ENCODE results near the gene NRXN3. TPM values are rescaled to one million over a fixed set of nuclear protein-coding genes. Genes with fewer than 3 reads are reported as not detected.

NRXN3 gene
- polyA plus RNA-seq, 1 of the 3 experiments (the other 2 are of a cell fraction): 1.6 TPM

DNA sequence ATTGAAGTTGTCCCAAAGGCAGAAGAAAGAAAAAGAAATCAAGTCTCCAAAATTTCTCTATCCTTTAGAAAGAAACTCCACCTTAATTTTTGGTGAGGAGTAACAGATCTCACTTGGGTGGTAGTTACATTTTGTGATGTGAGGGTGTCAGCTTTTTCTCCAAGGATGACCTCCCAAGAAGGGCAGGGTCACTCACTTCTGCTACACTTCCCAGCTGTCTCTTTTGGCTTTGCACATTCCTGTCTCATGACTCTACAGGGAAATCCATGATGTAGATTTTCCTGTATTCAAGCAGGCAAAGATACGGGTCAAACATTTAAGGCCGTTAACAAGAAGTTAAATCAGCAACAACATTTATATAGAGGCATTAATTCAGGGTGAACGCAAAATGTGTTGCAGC is 1016.4 kb downstream of the NRXN3 start (continued):
- no peak for TF ChIP-seq TAF1 (IDR thresholded peaks at IDR 0.05; ENCODE audit: borderline replicate concordance, low read depth, low read length)
- no peak for TF ChIP-seq SIN3A (IDR thresholded peaks at IDR 0.05; ENCODE audit: borderline replicate concordance, low read depth, low read length)
- no peak for TF ChIP-seq FOXM1 (IDR thresholded peaks at IDR 0.05; ENCODE audit: low read depth)
- TF ChIP-seq FOSL2 (IDR thresholded peaks at IDR 0.05; ENCODE audit: borderline replicate concordance, low read depth): peak; percentile 46; the same call in 1 of the 2 replicates
- no peak for TF ChIP-seq RCOR1 (IDR thresholded peaks at IDR 0.05; ENCODE audit: low read length)
- TF ChIP-seq MEF2A (IDR thresholded peaks at IDR 0.05; ENCODE audit: borderline replicate concordance, low read depth): no peak
- TF ChIP-seq, protein P1, sequence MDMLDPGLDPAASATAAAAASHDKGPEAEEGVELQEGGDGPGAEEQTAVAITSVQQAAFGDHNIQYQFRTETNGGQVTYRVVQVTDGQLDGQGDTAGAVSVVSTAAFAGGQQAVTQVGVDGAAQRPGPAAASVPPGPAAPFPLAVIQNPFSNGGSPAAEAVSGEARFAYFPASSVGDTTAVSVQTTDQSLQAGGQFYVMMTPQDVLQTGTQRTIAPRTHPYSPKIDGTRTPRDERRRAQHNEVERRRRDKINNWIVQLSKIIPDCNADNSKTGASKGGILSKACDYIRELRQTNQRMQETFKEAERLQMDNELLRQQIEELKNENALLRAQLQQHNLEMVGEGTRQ (IDR thresholded peaks at IDR 0.05; ENCODE audit: borderline replicate concordance, low read depth, low read length): no peak
- no peak for TF ChIP-seq YY1 (IDR thresholded peaks at IDR 0.05; ENCODE audit: low read depth)

DNA sequence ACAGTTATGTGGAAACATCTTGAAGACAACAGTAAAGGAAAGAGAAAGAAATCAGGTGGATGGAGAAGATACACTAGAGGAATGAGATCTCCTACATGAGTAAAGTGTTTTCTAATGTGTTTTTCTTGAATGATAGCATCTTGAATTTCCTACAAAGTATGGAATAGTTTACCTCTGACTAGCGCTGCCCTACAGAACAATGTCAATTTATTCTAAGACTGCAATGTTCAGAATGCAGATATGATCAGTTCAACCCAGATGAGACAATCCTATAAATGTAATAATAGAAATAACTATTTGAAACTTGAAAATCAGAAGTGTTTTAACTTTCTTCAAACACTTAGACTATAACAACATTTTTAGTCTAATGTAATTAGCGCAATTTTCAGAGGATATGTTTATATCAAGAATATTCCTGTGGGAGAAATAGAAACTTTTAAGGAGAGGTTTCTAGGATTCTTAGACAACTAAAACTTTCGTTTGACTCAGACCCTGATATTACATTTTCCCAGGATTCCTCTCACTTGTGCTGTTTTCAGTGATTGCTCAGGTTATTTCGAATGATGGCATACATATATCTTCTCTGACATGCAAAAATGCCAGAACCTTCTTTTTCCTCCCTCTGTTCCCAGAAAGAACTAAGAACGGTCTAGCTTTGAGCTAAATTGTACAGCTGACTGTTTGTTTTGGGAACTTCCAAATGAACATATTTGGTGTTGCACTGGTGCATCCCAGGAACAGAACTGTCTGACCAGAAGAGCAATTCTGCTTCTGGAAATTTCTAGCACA is 1023.7 kb downstream of the NRXN3 start:
- CTCF ChIA-PET: no interaction called here
- POLR2A ChIA-PET: no interaction called here
- H3K79me2 ChIP-seq (ENCODE audit: insufficient read depth): no peaks in the 10 kb centered on the region
- no peak for DNase-seq
- H3K36me3 ChIP-seq (replicated peaks in 1 of 2; ENCODE audit: control insufficient read depth in 1 of 2, insufficient read depth in 2 of 2, low read length in 1 of 2): no peaks in the 10 kb centered on the region
- no peaks in the 10 kb centered on the region for H3K27me3 ChIP-seq (ENCODE audit: insufficient read depth)
- peak overlapping the region; percentile 67 for H3K4me2 ChIP-seq
- H3K9me2 ChIP-seq: no peaks in the 10 kb centered on the region
- H4K20me1 ChIP-seq (ENCODE audit: insufficient read depth): no peaks in the 10 kb centered on the region
- peaks cover 0 to 14% of the 10 kb centered on the region in 2 experiments; a peak in 3 of 4 replicates for H3K4me1 ChIP-seq (ENCODE audit: control insufficient read depth in 1 of 2, insufficient read depth in 2 of 2, low read depth in 1 of 2, low read length in 1 of 2)
- H3K9ac ChIP-seq: peak overlapping the region; percentile 55
- H3K9me3 ChIP-seq: no peaks in the 10 kb centered on the region
- H3K4me3 ChIP-seq (ENCODE audit: low read depth in 2 of 2, low read length in 1 of 2): no peak overlapping the region; a peak in 1 of 4 replicates
- H3K27ac ChIP-seq (ENCODE audit: low read depth in 2 of 2, low read length in 1 of 2): peak overlapping the region in 1 of 2 experiments; percentile 93; a peak in 2 of 4 replicates
- 19% methylated on average over 5 of the region's 5 CpGs for WGBS (ENCODE audit: low lambda C conversion rate)
- peaks cover 22% of the 10 kb centered on the region for H3F3A ChIP-seq (replicated peaks; ENCODE audit: insufficient read depth)
- peak overlapping the region; percentile 87 for H2AFZ ChIP-seq (ENCODE audit: low read depth)
- no peak for TF ChIP-seq GATA2 (CRISPR knock-in tag; IDR thresholded peaks at IDR 0.05)
- peak; percentile 62; the same call in 1 of the 2 replicates for TF ChIP-seq FOXM1 (IDR thresholded peaks at IDR 0.05; ENCODE audit: low read depth)
- TF ChIP-seq, protein P2, sequence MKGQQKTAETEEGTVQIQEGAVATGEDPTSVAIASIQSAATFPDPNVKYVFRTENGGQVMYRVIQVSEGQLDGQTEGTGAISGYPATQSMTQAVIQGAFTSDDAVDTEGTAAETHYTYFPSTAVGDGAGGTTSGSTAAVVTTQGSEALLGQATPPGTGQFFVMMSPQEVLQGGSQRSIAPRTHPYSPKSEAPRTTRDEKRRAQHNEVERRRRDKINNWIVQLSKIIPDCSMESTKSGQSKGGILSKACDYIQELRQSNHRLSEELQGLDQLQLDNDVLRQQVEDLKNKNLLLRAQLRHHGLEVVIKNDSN (IDR thresholded peaks at IDR 0.05; ENCODE audit: borderline replicate concordance, low read depth): no peak
- TF ChIP-seq SIN3A (IDR thresholded peaks at IDR 0.05; ENCODE audit: borderline replicate concordance, low read depth, low read length): no peak
- peak in 1 of 2 experiments; percentile 82; a peak in 2 of 4 replicates for TF ChIP-seq EP300 (IDR thresholded peaks at IDR 0.05; ENCODE audit: borderline replicate concordance in 1 of 2, low read depth in 1 of 2, low read length in 1 of 2)
- TF ChIP-seq NRF1 (IDR thresholded peaks at IDR 0.05; ENCODE audit: low read depth, low read length): no peak
- TF ChIP-seq MEF2A (IDR thresholded peaks at IDR 0.05; ENCODE audit: borderline replicate concordance, low read depth): 0 out of 2 replicates have a peak, but pooled peaks have one; percentile 21
- no peak for TF ChIP-seq TAF1 (IDR thresholded peaks at IDR 0.05; ENCODE audit: borderline replicate concordance, low read depth, low read length)
- no peak for TF ChIP-seq EZH2phosphoT487 (IDR thresholded peaks at IDR 0.05; ENCODE audit: borderline replicate concordance, low read depth)
- TF ChIP-seq, protein P3, sequence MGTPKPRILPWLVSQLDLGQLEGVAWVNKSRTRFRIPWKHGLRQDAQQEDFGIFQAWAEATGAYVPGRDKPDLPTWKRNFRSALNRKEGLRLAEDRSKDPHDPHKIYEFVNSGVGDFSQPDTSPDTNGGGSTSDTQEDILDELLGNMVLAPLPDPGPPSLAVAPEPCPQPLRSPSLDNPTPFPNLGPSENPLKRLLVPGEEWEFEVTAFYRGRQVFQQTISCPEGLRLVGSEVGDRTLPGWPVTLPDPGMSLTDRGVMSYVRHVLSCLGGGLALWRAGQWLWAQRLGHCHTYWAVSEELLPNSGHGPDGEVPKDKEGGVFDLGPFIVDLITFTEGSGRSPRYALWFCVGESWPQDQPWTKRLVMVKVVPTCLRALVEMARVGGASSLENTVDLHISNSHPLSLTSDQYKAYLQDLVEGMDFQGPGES (IDR thresholded peaks at IDR 0.05; ENCODE audit: low read depth, low read length): no peak
- TF ChIP-seq FOSL2 (IDR thresholded peaks at IDR 0.05; ENCODE audit: borderline replicate concordance, low read depth): 0 out of 2 replicates have a peak, but pooled peaks have one; percentile 27
- TF ChIP-seq FOXJ3 (CRISPR knock-in tag; IDR thresholded peaks at IDR 0.05): no peak
- TF ChIP-seq CHD2 (IDR thresholded peaks at IDR 0.05; ENCODE audit: low read length, partially characterized antibody): no peak
- TF ChIP-seq, protein P4, sequence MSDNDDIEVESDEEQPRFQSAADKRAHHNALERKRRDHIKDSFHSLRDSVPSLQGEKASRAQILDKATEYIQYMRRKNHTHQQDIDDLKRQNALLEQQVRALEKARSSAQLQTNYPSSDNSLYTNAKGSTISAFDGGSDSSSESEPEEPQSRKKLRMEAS (IDR thresholded peaks at IDR 0.05; ENCODE audit: low read depth): peak; percentile 10; the same call in 1 of the 2 replicates
- TF ChIP-seq MXI1 (IDR thresholded peaks at IDR 0.05; ENCODE audit: low read depth, low read length): no peak
- TF ChIP-seq, protein P5, sequence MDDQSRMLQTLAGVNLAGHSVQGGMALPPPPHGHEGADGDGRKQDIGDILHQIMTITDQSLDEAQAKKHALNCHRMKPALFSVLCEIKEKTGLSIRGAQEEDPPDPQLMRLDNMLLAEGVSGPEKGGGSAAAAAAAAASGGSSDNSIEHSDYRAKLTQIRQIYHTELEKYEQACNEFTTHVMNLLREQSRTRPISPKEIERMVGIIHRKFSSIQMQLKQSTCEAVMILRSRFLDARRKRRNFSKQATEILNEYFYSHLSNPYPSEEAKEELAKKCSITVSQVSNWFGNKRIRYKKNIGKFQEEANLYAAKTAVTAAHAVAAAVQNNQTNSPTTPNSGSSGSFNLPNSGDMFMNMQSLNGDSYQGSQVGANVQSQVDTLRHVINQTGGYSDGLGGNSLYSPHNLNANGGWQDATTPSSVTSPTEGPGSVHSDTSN (IDR thresholded peaks at IDR 0.05): peak; percentile 72
- TF ChIP-seq SMC3 (IDR thresholded peaks at IDR 0.05; ENCODE audit: low read depth, low read length): no peak
- no peak for TF ChIP-seq ELF1 (IDR thresholded peaks at IDR 0.05)
- peak; percentile 81 for TF ChIP-seq TCF12 (IDR thresholded peaks at IDR 0.05)
- TF ChIP-seq RFX5 (IDR thresholded peaks at IDR 0.05; ENCODE audit: low read length): no peak
- TF ChIP-seq TEAD4 (IDR thresholded peaks at IDR 0.05; ENCODE audit: borderline replicate concordance, insufficient read depth): peak; percentile 94
- TF ChIP-seq JUND (IDR thresholded peaks at IDR 0.05): peak; percentile 76
- TF ChIP-seq POLR2AphosphoS5 (IDR thresholded peaks at IDR 0.05; ENCODE audit: low read depth, low read length): no peak
- no peak for TF ChIP-seq GABPA (IDR thresholded peaks at IDR 0.05; ENCODE audit: low read depth)
- peak; percentile 20; the same call in 1 of the 2 replicates for TF ChIP-seq NFIC (IDR thresholded peaks at IDR 0.05; ENCODE audit: borderline replicate concordance)

All from SK-N-SH (cell line).